ENCODE data around the gene OR2W1. TPM values are rescaled to one million over a fixed set of nuclear protein-coding genes. Genes with fewer than 3 reads are reported as not detected.
A peak's percentile ranks its signal among the peaks of the same experiment; 100 is the strongest.

The OR2W1 gene
- polyA plus RNA-seq, 1 donor = not detected

DNA sequence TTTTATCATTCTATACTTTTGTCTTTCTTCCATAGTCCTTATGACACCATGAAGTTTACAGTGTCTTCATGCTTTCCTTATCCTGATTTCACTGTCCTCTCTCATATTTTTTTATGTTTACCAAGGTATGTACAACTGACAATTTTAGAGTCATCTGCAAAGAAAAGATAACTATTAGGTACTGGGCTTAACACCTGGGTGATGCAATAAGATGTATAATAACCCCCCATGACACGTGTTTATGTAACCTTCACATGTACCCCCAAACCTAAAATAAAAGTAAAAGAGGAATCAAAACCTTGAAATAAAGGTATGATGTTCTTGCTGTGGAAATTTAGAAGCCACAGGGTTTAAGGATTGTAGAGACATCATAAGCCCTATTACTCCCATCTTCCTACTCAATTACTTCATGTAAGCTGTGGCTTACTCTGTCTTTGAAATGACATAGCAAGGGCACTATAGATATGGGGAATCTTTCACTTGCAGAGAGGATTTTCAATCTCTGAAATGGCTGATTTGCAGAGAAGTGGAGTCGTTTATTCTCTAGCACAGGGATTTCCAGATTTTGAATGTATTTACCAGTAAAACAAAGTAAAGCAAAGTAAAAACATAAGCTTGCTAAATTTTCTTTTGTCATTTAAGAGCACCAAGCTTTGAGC, 18.9 kb downstream of the OR2W1 start:
- H3K4me1 ChIP-seq (ENCODE audit: control insufficient read depth, insufficient read depth, low read length) = no peaks in the 10 kb centered on the region
- no peaks in the 10 kb centered on the region for H3K9me3 ChIP-seq (ENCODE audit: control insufficient read depth, low read depth, low read length)
- 20% methylated on average over 1 of the region's 2 CpGs for WGBS (ENCODE audit: insufficient coverage, low lambda C conversion rate)
- peaks cover 15% of the 10 kb centered on the region for H3K27me3 ChIP-seq (ENCODE audit: control insufficient read depth, insufficient read depth, low read length)
- no peak for DNase-seq
- H3K27ac ChIP-seq (ENCODE audit: low read length) = no peak overlapping the region
- no peak overlapping the region for H3K4me3 ChIP-seq (ENCODE audit: low read length)
- H3K36me3 ChIP-seq (ENCODE audit: control insufficient read depth, insufficient read depth, low read length) = no peaks in the 10 kb centered on the region

- WGBS (ENCODE audit: insufficient coverage, low lambda C conversion rate) = 92% methylated on average over 2 of the region's 2 CpGs
- H3K27me3 ChIP-seq (ENCODE audit: control insufficient read depth, insufficient read depth, low read length) = peaks cover 12% of the 10 kb centered on the region
Observed at GRCh38 chr6:29021434-29021833, 23.5 kb downstream of the OR2W1 start.

DNA sequence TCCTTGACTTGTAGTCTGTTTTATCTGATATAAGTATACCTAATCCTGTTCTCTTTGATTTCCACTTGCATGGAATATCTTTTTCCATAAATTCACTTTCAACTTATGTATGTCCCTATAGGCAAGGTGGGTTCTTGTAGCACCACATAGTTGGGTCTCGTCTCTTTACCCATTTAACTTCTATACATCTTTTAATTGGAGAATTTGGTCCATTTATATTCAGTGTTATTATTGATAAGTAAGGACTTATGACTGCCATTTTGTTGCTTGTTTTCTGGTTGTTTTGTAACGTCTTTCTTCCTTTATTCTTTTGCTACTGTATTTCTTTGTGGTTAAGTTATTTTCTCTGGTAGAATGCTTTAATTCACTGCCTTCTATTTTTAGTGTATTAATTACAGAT, 25.3 kb downstream of the OR2W1 start:
- WGBS (ENCODE audit: insufficient coverage, low lambda C conversion rate) = 44% methylated on average over 1 of the region's 2 CpGs

More at GRCh38 chr6:29021434-29021833, 23.5 kb downstream of the OR2W1 start:
- no peak for DNase-seq
- Histone ChIP-seq H3K36me3 (ENCODE audit: control insufficient read depth, insufficient read depth, low read length) (no peaks in the 10 kb centered on the region), H3K27ac (ENCODE audit: low read length) (no peak overlapping the region), H3K9me3 (ENCODE audit: control insufficient read depth, low read depth, low read length) (no peaks in the 10 kb centered on the region), H3K4me3 (ENCODE audit: low read length) (no peak overlapping the region), H3K4me1 (ENCODE audit: control insufficient read depth, insufficient read depth, low read length) (no peaks in the 10 kb centered on the region)

GRCh38 chr6:29017428-29017802, 27.6 kb downstream of the OR2W1 start:
- Histone ChIP-seq H3K36me3 (ENCODE audit: control insufficient read depth, insufficient read depth, low read length) (no peaks in the 10 kb centered on the region), H3K27me3 (ENCODE audit: control insufficient read depth, insufficient read depth, low read length) (peaks cover 38% of the 10 kb centered on the region), H3K4me3 (ENCODE audit: low read length) (no peak overlapping the region), H3K27ac (ENCODE audit: low read length) (no peak overlapping the region), H3K9me3 (ENCODE audit: control insufficient read depth, low read depth, low read length) (peaks cover 8% of the 10 kb centered on the region), H3K4me1 (ENCODE audit: control insufficient read depth, insufficient read depth, low read length) (no peaks in the 10 kb centered on the region)
- 80% methylated on average over 1 of the region's 3 CpGs for WGBS (ENCODE audit: insufficient coverage, low lambda C conversion rate)
- DNase-seq = no peak

More for the DNA sequence above, 25.3 kb downstream of the OR2W1 start:
- Histone ChIP-seq H3K27me3 (ENCODE audit: control insufficient read depth, insufficient read depth, low read length) (peaks cover 23% of the 10 kb centered on the region), H3K4me1 (ENCODE audit: control insufficient read depth, insufficient read depth, low read length) (no peaks in the 10 kb centered on the region), H3K36me3 (ENCODE audit: control insufficient read depth, insufficient read depth, low read length) (no peaks in the 10 kb centered on the region), H3K9me3 (ENCODE audit: control insufficient read depth, low read depth, low read length) (peaks cover 8% of the 10 kb centered on the region), H3K27ac (ENCODE audit: low read length) (no peak overlapping the region), H3K4me3 (ENCODE audit: low read length) (no peak overlapping the region)
- DNase-seq = no peak

GRCh38 chr6:29016559-29017427, 28.2 kb downstream of the OR2W1 start:
- peak; percentile 58 to 74 for DNase-seq
- peaks cover 8% of the 10 kb centered on the region for H3K9me3 ChIP-seq (ENCODE audit: control insufficient read depth, low read depth, low read length)
- H3K36me3 ChIP-seq (ENCODE audit: control insufficient read depth, insufficient read depth, low read length) = no peaks in the 10 kb centered on the region
- H3K27ac ChIP-seq (ENCODE audit: low read length) = no peak overlapping the region
- H3K4me1 ChIP-seq (ENCODE audit: control insufficient read depth, insufficient read depth, low read length) = no peaks in the 10 kb centered on the region
- peak overlapping the region; percentile 49 for H3K4me3 ChIP-seq (ENCODE audit: low read length)
- peaks cover 38% of the 10 kb centered on the region for H3K27me3 ChIP-seq (ENCODE audit: control insufficient read depth, insufficient read depth, low read length)
- WGBS (ENCODE audit: insufficient coverage, low lambda C conversion rate) = 0% methylated on average over 2 of the region's 41 CpGs

GRCh38 chr6:29014729-29015608, 30.0 kb downstream of the OR2W1 start:
- peaks cover 3% of the 10 kb centered on the region for H3K4me1 ChIP-seq (ENCODE audit: control insufficient read depth, insufficient read depth, low read length)
- H3K9me3 ChIP-seq (ENCODE audit: control insufficient read depth, low read depth, low read length) = peaks cover 8% of the 10 kb centered on the region
- no peak overlapping the region for H3K27ac ChIP-seq (ENCODE audit: low read length)
- no peak overlapping the region for H3K4me3 ChIP-seq (ENCODE audit: low read length)
- DNase-seq = no peak
- 58% methylated on average over 7 of the region's 79 CpGs for WGBS (ENCODE audit: insufficient coverage, low lambda C conversion rate)
- H3K27me3 ChIP-seq (ENCODE audit: control insufficient read depth, insufficient read depth, low read length) = peaks cover 44% of the 10 kb centered on the region
- H3K36me3 ChIP-seq (ENCODE audit: control insufficient read depth, insufficient read depth, low read length) = no peaks in the 10 kb centered on the region

DNA sequence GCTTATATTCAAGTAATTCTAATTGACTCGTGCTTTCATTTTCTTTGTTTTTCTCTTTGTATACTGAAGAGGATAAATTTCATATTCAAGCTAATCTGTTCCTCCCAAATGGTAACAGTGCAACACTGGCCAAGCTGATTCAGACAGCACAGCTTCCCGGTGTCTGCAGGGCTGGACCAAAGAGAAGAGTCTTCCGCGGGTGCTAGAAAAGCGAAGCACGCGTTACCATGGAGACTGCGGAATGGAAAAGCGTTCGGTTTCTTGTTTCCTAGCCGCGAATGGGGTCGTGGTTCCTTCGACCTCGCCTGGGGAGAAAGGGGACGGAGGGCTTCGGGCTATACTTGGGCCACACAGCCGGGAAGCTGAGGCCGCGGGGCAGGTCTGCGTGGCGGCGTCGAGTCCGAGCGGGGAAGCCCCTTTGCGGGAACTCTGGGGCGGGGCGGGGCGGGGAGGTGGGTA, 33.7 kb downstream of the OR2W1 start:
- H3K27ac ChIP-seq (ENCODE audit: low read length) = no peak overlapping the region
- H3K36me3 ChIP-seq (ENCODE audit: control insufficient read depth, insufficient read depth, low read length) = no peaks in the 10 kb centered on the region
- peak; percentile 23 to 46 for DNase-seq
- H3K9me3 ChIP-seq (ENCODE audit: control insufficient read depth, low read depth, low read length) = peaks cover 8% of the 10 kb centered on the region
- H3K4me3 ChIP-seq (ENCODE audit: low read length) = peak overlapping the region; percentile 48
- H3K4me1 ChIP-seq (ENCODE audit: control insufficient read depth, insufficient read depth, low read length) = peaks cover 3% of the 10 kb centered on the region
- WGBS (ENCODE audit: insufficient coverage, low lambda C conversion rate) = no CpG with 5 or more reads among the region's 30 CpGs
- peaks cover 43% of the 10 kb centered on the region for H3K27me3 ChIP-seq (ENCODE audit: control insufficient read depth, insufficient read depth, low read length)

- no CpG with 5 or more reads among the region's 1 CpG for WGBS (ENCODE audit: insufficient coverage, low lambda C conversion rate)
- H3K27me3 ChIP-seq (ENCODE audit: control insufficient read depth, insufficient read depth, low read length) = peaks cover 29% of the 10 kb centered on the region
- no peaks in the 10 kb centered on the region for H3K36me3 ChIP-seq (ENCODE audit: control insufficient read depth, insufficient read depth, low read length)
- H3K4me3 ChIP-seq (ENCODE audit: low read length) = no peak overlapping the region
- no peak for DNase-seq
- H3K9me3 ChIP-seq (ENCODE audit: control insufficient read depth, low read depth, low read length) = no peaks in the 10 kb centered on the region
- H3K4me1 ChIP-seq (ENCODE audit: control insufficient read depth, insufficient read depth, low read length) = peaks cover 6% of the 10 kb centered on the region
- no peak overlapping the region for H3K27ac ChIP-seq (ENCODE audit: low read length)
Observed at GRCh38 chr6:29009358-29009757, 35.6 kb downstream of the OR2W1 start.

- H3K27ac ChIP-seq (ENCODE audit: low read length) = no peak overlapping the region
- H3K9me3 ChIP-seq (ENCODE audit: control insufficient read depth, low read depth, low read length) = no peaks in the 10 kb centered on the region
- H3K4me1 ChIP-seq (ENCODE audit: control insufficient read depth, insufficient read depth, low read length) = peaks cover 6% of the 10 kb centered on the region
- WGBS (ENCODE audit: insufficient coverage, low lambda C conversion rate) = no CpG with 5 or more reads among the region's 2 CpGs
- DNase-seq = no peak
- peaks cover 19% of the 10 kb centered on the region for H3K27me3 ChIP-seq (ENCODE audit: control insufficient read depth, insufficient read depth, low read length)
- H3K36me3 ChIP-seq (ENCODE audit: control insufficient read depth, insufficient read depth, low read length) = no peaks in the 10 kb centered on the region
- H3K4me3 ChIP-seq (ENCODE audit: low read length) = no peak overlapping the region
Observed at GRCh38 chr6:29008089-29008488, 36.9 kb downstream of the OR2W1 start.

Data from large intestine (tissue), 3 donors.